Retinal pigment epithelial cell (primary cell): ENCODE measurements around the gene MPRIP.

Experiments used
- DNase-seq: peaks from one replicate; pipeline ENCODE4 v3.0.0-alpha.2; 2010; ENCODE audit warnings: low read depth
- H3K4me3 ChIP-seq: 2 replicates; pipeline ENCODE4 v1.5.1; 2011; ENCODE audit warnings: mild to moderate bottlenecking, low read length, control low read depth, moderate library complexity
- TF ChIP-seq, protein P1 (sequence below): conservative IDR thresholded peaks from 2 replicates; pipeline ENCODE4 v1.5.1; 2011; ENCODE audit warnings: low read depth, low read length, control low read depth, inconsistent platforms

The MPRIP gene

DNA sequence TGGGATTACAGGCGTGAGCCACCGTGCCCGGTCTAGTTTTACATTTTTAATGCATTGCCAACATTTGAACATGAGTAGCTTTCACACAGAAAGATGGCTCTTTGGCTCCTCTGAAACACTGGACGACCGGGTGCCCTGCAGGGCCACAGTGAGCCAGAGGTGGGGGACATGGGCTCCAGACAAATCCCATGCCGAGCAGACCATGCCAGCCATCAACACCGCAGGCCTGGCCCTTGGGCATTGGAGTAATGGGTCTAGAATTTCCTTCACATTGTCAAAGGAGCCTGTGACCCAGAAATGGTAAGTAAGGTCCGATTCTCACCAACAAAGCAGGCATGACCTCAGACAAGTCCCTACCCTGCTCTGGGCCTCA lies 21.4 kb upstream of the MPRIP start:
- TF ChIP-seq, protein P1, sequence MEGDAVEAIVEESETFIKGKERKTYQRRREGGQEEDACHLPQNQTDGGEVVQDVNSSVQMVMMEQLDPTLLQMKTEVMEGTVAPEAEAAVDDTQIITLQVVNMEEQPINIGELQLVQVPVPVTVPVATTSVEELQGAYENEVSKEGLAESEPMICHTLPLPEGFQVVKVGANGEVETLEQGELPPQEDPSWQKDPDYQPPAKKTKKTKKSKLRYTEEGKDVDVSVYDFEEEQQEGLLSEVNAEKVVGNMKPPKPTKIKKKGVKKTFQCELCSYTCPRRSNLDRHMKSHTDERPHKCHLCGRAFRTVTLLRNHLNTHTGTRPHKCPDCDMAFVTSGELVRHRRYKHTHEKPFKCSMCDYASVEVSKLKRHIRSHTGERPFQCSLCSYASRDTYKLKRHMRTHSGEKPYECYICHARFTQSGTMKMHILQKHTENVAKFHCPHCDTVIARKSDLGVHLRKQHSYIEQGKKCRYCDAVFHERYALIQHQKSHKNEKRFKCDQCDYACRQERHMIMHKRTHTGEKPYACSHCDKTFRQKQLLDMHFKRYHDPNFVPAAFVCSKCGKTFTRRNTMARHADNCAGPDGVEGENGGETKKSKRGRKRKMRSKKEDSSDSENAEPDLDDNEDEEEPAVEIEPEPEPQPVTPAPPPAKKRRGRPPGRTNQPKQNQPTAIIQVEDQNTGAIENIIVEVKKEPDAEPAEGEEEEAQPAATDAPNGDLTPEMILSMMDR: no peak
- no peak overlapping the region for H3K4me3 ChIP-seq
- DNase-seq: no peak

DNA sequence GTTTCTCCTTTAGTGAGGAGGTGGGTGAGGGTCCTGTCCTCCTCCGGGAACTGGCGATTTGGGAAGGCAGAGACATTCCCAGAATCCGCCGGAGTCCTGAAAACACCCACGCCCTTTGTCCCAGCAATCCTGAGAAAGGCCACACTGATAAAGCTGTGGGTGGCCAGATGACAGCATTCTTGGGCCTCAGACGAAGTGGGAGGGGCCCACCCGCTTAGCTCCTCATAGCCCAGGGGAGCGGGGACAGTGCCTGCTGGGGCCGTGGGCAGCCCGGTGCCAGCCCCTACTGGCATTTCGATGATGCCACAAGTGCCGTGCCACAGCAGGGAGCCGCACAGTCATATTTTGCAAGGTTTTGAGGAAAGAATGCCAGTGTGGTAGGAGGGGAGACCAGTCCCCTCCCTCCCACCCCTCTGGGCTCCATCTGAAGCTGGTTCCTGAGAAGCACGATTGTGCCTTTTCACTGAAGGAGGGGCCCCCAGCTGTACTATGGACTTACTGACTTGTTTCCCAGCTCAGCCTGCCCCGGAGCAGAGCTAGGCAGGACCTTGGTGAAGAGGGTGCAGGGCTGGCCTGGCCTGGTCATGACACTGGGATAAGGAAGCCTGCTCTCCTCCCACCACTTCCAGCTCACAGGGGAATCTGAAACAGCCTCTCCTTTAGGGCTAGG lies 20.9 kb upstream of the MPRIP start:
- DNase-seq: no peak
- no peak overlapping the region for H3K4me3 ChIP-seq
- TF ChIP-seq, protein P1: no peak

DNA sequence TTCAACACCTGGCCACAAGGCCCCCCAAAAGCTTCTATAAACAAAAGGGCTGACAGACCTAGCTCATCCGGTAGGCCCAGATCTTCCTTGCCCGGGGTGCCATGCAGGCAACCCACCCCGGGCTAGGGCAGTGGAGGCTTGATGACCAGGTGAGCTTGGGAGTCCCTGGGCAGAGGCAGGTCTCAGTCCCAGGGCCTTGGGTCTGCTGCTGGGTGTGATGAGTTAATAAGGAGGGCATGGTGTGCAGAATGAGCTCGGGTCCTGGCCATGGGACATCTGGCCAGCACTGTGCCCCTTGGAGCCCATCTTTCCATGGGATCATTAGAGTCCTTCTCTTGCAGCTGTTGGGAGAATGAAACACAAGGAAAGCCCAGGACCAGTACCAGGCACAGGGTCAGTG lies 20.2 kb upstream of the MPRIP start:
- TF ChIP-seq, protein P1: no peak
- no peak overlapping the region for H3K4me3 ChIP-seq
- no peak for DNase-seq

DNA sequence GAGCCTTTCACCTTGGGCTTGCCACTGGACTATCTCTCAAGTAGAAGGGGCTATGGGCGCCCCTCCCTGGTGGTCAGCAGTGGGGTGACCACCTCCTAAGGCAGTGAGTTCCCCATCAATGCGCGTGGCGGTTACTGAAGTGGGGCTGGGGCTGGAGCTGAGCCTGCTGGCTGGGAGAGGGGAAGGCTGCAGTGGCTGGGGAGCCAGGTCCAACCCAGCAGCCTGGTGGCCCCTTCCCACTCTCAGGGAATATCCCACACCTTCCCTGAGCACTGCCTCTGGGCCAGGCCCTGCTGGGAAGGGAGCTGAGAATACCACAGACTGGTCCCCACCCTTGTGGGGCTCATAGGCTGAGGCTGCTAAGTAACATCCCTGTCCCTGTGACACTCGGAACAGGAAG lies 19.8 kb upstream of the MPRIP start:
- DNase-seq: no peak
- no peak overlapping the region for H3K4me3 ChIP-seq
- TF ChIP-seq, protein P1: no peak

DNA sequence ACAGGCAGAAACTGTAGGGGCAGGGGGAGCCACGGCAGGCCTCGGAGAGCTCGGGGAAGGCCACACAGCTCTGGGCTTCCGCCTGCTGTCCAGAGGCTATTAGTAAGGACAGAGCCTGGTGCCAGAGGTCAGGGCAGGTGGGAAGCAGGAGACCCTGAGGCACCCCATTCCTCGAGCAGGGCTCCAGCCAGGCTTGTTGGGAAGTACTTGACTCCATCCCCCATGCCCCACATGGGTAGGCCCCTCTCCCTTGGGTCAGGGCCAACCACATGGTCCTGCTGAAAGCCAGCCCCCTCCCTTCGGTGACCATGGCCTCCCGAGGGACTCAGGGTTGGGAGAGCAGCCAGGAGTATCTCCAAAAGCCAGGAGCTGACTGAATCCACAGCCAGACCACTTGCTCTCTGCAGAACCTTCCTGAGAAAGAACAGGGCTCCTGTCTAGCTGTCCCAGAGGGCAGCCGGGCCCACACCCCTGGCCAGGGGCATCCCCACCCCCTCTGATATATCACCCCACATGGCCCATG lies 17.4 kb upstream of the MPRIP start:
- TF ChIP-seq, protein P1: no peak
- no peak overlapping the region for H3K4me3 ChIP-seq
- no peak for DNase-seq

DNA sequence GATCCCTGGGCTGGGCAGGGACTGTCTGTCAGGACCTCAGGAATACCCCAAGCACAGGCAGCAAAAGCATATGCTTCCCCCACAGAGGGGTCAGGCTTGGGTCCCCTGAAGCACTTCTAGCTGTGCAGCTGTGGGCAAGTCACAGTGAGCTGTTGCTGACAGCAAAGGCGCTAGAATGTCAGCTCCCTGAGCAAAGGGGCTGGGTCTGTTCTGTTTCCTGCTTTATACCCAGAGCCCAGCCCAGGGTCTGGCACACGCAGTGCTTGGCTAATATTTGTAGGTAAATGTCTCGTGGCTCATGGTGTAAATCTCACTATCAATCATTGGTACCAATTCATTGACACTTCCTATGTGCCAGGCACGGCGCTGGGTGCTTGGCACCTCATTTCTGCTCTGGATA lies 16.6 kb upstream of the MPRIP start:
- TF ChIP-seq, protein P1: no peak
- DNase-seq: no peak
- H3K4me3 ChIP-seq: no peak overlapping the region

DNA sequence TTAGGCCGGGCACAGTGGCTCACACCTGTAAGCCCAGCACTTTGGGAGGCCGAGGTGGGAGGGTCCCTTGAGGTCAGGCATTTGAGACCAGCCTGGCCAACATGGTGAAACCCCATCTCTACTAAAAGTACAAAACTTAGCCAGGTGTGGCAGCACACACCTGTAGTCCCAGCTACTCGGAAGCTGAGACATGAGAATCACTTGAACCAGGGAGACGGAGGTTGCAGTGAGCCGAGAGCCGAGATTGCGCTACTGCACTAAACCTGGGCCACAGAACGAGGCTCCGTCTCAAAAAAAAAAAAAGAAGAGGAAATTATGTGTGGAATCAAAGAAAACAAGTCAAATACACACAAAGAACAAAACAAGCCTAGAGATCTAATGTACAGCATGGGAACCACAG lies 16.1 kb upstream of the MPRIP start:
- TF ChIP-seq, protein P1: no peak

More for the DNA sequence above, 16.1 kb upstream of the MPRIP start:
- DNase-seq: no peak
- H3K4me3 ChIP-seq: no peak overlapping the region
